HG02840 (cell line): Measurements from ENCODE around the gene NANS.
"Not testable (repeated sequence)": the region's sequence is repeated elsewhere in the genome, so short reads cannot be mapped to it uniquely, and the experiment has no call there.

Experiments used
- ATAC-seq: cut with Tn5 transposase; IDR thresholded peaks from one replicate; pipeline ENCODE4 v1.9.1; 2021; ENCODE audit warnings: mild to moderate bottlenecking, moderate library complexity, moderate number of reproducible peaks; ENCODE audit not compliant: unreplicated experiment, low FRiP score

Gene NANS

GRCh38 chr9:98128316-98128715, 71.8 kb downstream of the NANS start:
- no peak for ATAC-seq

GRCh38 chr9:98129451-98129881, 72.9 kb downstream of the NANS start:
- ATAC-seq: no peak

- ATAC-seq: not testable (repeated sequence)
Measured at GRCh38 chr9:98130060-98130459, 73.5 kb downstream of the NANS start.

DNA sequence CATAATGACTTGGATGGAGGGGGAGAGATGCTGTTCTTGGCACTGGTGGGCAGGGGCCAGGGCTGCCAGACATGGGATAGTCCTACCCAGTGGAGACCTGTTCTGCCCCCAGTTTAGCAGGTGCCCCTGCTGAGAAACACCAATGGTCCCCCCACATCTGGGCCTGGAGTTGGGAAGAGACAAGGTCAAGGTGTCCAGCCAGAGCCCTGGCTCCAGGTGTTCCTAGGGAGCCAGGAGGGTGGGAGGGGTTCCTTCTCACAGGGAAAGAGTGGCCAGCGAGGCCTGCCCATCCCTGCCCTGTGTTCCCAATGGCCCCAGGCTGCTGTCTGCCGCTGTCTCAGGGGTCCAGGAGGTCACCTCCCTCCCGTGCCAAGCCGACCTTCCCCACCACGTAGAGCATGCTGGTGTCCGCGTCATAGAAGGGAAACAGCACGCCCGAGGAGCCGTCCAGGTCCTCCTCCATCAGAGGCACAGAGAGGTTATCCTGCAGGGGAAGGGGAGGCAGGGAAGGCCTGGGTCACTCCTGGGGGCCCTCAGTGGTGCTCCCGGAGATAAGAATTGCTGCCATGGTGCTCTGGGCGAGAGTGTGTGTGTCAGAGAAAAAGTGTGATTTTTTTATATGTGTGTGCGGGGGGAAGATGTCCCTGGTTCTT, 74.2 kb downstream of the NANS start:
- ATAC-seq: no peak

DNA sequence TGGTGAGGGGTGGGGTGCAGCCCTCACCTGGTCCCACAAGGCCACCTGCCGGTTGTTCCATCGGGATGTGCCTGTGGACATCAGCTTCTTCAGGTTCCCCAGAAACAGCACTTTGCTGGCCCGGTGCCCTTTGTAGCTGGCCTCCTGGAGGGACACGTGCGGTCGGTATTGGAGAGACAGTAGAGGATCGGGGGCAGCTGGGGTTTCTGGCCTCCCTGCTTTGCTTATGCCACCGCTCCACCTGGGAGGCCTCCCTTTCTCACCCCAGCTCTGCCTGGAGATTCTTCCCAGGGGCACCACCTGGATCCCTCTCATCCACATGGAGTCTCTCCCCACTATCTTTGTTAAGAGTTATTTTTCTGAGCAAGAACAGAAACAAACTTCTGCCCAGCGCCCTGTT, 75.6 kb downstream of the NANS start:
- no peak for ATAC-seq
